Measurements from ENCODE around the gene ADGRF3. TPM values are rescaled to one million over a fixed set of nuclear protein-coding genes. Genes with fewer than 3 reads are reported as not detected.

ADGRF3 gene
- total RNA-seq, result 0.05 and 0.20 TPM in 2 replicates

GRCh38 chr2:26346454-26347053, at the start of gene ADGRF3:
ADGRF3 (minus strand) TSS chr2:26346789; CDS start chr2:26346234, 555 bp downstream.

GRCh38 chr2:26345545-26346453, 790 bp downstream of the ADGRF3 start, which contains the start of gene SELENOI:
SELENOI (plus strand) TSS chr2:26346143; CDS start chr2:26346233, 90 bp downstream.

Other genes with a start within 250 kb of the ADGRF3 start
- 0.20 and 0.25 TPM in 2 replicates for gene GAREM2, start 173.7 kb downstream of the ADGRF3 start, total RNA-seq
- 144 and 159 TPM in 2 replicates for gene HADHA, start 102.2 kb downstream of the ADGRF3 start, total RNA-seq
- 83.3 and 96.9 TPM in 2 replicates for gene HADHB, start 101.8 kb downstream of the ADGRF3 start, total RNA-seq
- 10.1 and 10.5 TPM in 2 replicates for gene SELENOI, start 646 bp downstream of the ADGRF3 start, total RNA-seq
- 0.13 TPM in 1 of 2 replicates, not detected in the other for gene DRC1, start 55.1 kb upstream of the ADGRF3 start, total RNA-seq
- 1.3 TPM in 2 replicates for gene OTOF, start 131.3 kb upstream of the ADGRF3 start, total RNA-seq

Data from mammary microvascular endothelial cell (primary cell).